Endothelial cell of umbilical vein (primary cell): ENCODE data around the gene ZNF749. TPM values are rescaled to one million over a fixed set of nuclear protein-coding genes. Genes with fewer than 3 reads are reported as not detected.

Source experiments
- BruUV-seq: library from RNA; stranded (reverse); fragments of 400-500 nt; replicated peaks from 2 replicates; lab custom pipeline; 2021; lab: Mats Ljungman, UMichigan
- CTCF ChIA-PET: fragments of 300-600, 350-600 bp; sonication (Branson Sonifier 250); formaldehyde crosslinking; loops from one replicate; lab custom pipeline; 2021; ENCODE audit warnings: antibody characterized with exemption, inconsistent platforms; lab: Charles Lee
- POLR2A ChIA-PET: fragments of 300-600, 350-600 bp; sonication (Branson Sonifier 250); formaldehyde crosslinking; loops from one replicate; lab custom pipeline; 2021; ENCODE audit warnings: antibody characterized with exemption, inconsistent platforms; lab: Charles Lee
- DNase-seq: peaks from one replicate; pipeline ENCODE4 v3.0.0-alpha.2; 2011; ENCODE audit warnings: low read depth, low spot score
- FAIRE-seq: peaks from 2 replicates; lab custom pipeline; 2011; peaks lifted over from hg19 to GRCh38; lab: Jason Lieb, UNC
- H2AFZ ChIP-seq: 2 replicates; pipeline ENCODE4 v1.6.0; 2012; ENCODE audit warnings: low read depth, low read length, control low read depth, inconsistent platforms
- H3K27ac ChIP-seq: 2 replicates; pipeline ENCODE4 v1.5.1; 2011; ENCODE audit warnings: low read depth, mild to moderate bottlenecking, control low read depth, low read length, moderate library complexity; ENCODE audit not compliant: insufficient read depth
- H3K27me3 ChIP-seq, 2 experiments: 2 replicates each; pipeline versions ENCODE4 v1.6.0 to v1.6.1; 2011; ENCODE audit warnings: low read length in 2 of 2, mixed read lengths in 1 of 2; ENCODE audit not compliant: control insufficient read depth in 2 of 2, insufficient read depth in 2 of 2
- H3K36me3 ChIP-seq, 2 experiments: 2 replicates in 1 of 2; 3 replicates in 1 of 2; pipeline ENCODE4 v1.5.1; 2011; ENCODE audit warnings: low read length in 2 of 2, mild to moderate bottlenecking in 1 of 2, moderate library complexity in 1 of 2; ENCODE audit not compliant: control insufficient read depth in 2 of 2, insufficient read depth in 2 of 2; ENCODE audit errors: extremely low read depth in 1 of 2
- H3K4me1 ChIP-seq: 3 replicates; pipeline ENCODE4 v1.5.1; 2011; ENCODE audit warnings: mild to moderate bottlenecking, low read length; ENCODE audit not compliant: control insufficient read depth, insufficient read depth; ENCODE audit errors: extremely low read depth
- H3K4me2 ChIP-seq: 2 replicates; pipeline ENCODE4 v1.6.1; 2011; ENCODE audit warnings: low read length, control low read depth, mixed read lengths; ENCODE audit not compliant: insufficient read depth
- H3K4me3 ChIP-seq, 3 experiments: fragments of 200-600 bp in 1 of 3; sonication (generic), shearing (Covaris generic) in 1 of 3; replicated peaks in 1 of 3; 2 replicates each; pipeline ENCODE4 v1.5.1; 2011 to 2016; ENCODE audit warnings: control low read depth in 3 of 3, low read length in 3 of 3, mild to moderate bottlenecking in 2 of 3, inconsistent platforms in 1 of 3, low read depth in 1 of 3, moderate library complexity in 1 of 3; ENCODE audit not compliant: insufficient read depth in 1 of 3
- H3K79me2 ChIP-seq: 2 replicates; pipeline ENCODE4 v1.6.0; 2012; ENCODE audit warnings: low read length, inconsistent platforms; ENCODE audit not compliant: control insufficient read depth, insufficient read depth
- H3K9ac ChIP-seq: replicated peaks from 2 replicates; pipeline ENCODE3; 2011; ENCODE audit warnings: low read length, control low read depth; ENCODE audit not compliant: insufficient read depth; ENCODE audit errors: extremely low read depth
- H3K9me1 ChIP-seq: replicated peaks from 3 replicates; pipeline ENCODE4 v1.6.0; 2011; ENCODE audit warnings: mild to moderate bottlenecking, low read length; ENCODE audit not compliant: control insufficient read depth, insufficient read depth; ENCODE audit errors: extremely low read depth
- H3K9me3 ChIP-seq: replicated peaks from 2 replicates; pipeline ENCODE4 v1.5.1; 2012; ENCODE audit warnings: low read length, inconsistent platforms; ENCODE audit not compliant: control insufficient read depth, insufficient read depth
- H4K20me1 ChIP-seq: replicated peaks from 2 replicates; pipeline ENCODE3; 2011; ENCODE audit warnings: mild to moderate bottlenecking, low read length; ENCODE audit not compliant: control insufficient read depth, insufficient read depth; ENCODE audit errors: extremely low read depth
- CTCF ChIP-seq, 2 donors: IDR thresholded peaks; 1 replicate in 1 of 2; 2 replicates in 1 of 2; pipeline ENCODE4 v1.5.1; 2011; ENCODE audit warnings: low read length in 2 of 2, mild to moderate bottlenecking in 2 of 2, moderate library complexity in 2 of 2, control low read depth in 1 of 2, inconsistent platforms in 1 of 2, low read depth in 1 of 2; ENCODE audit not compliant: insufficient read depth in 1 of 2; ENCODE audit errors: extremely low read depth in 1 of 2
- EZH2 ChIP-seq: IDR thresholded peaks from 2 replicates; pipeline ENCODE4 v1.6.1; 2012; ENCODE audit warnings: borderline replicate concordance, low read depth, mild to moderate bottlenecking, moderate library complexity, low read length, inconsistent platforms; ENCODE audit not compliant: severe bottlenecking
- FOS ChIP-seq: IDR thresholded peaks from 2 replicates; pipeline ENCODE4 v1.6.1; 2011; ENCODE audit warnings: mild to moderate bottlenecking, low read length, moderate library complexity, borderline replicate concordance; ENCODE audit not compliant: insufficient read depth
- GATA2 ChIP-seq: IDR thresholded peaks from 2 replicates; pipeline ENCODE4 v1.7.0; 2011; ENCODE audit warnings: low read depth, mild to moderate bottlenecking, moderate library complexity, mixed read lengths, low read length; ENCODE audit not compliant: insufficient read length, insufficient read depth
- JUN ChIP-seq: IDR thresholded peaks from 2 replicates; pipeline ENCODE4 v1.6.1; 2011; ENCODE audit warnings: borderline replicate concordance, low read depth; ENCODE audit not compliant: insufficient read length, insufficient read depth
- MAX ChIP-seq: IDR thresholded peaks from 2 replicates; pipeline ENCODE4 v1.6.1; 2011; ENCODE audit not compliant: insufficient read depth, insufficient read length
- MYC ChIP-seq: IDR thresholded peaks from one replicate; pipeline ENCODE4 v1.6.1; 2011; ENCODE audit warnings: mild to moderate bottlenecking, low read depth, low read length
- POLR2A ChIP-seq: IDR thresholded peaks from 2 replicates; pipeline ENCODE4 v1.6.1; 2012; ENCODE audit warnings: low read depth, mild to moderate bottlenecking, control low read depth, low read length
- POLR2AphosphoS5 ChIP-seq: IDR thresholded peaks from 2 replicates; pipeline ENCODE4 v1.6.1; 2012; ENCODE audit warnings: low read depth, mild to moderate bottlenecking, control low read depth, low read length, moderate library complexity; ENCODE audit not compliant: insufficient read depth
- dilution Hi-C: fragments of 300-500 bp; cut with MboI; formaldehyde crosslinking; loops from one replicate; pipeline ENCODE4 v1.15.0; 2019; ENCODE audit warnings: low sequenced_read_pairs; ENCODE audit not compliant: extremely low pct_ligation_motif_present
- intact Hi-C: fragments of 100-400 bp; cut with micrococcal nuclease; formaldehyde crosslinking; loops from one replicate; pipeline ENCODE4 v1.10.0; 2022
- polyA plus RNA-seq, 4 experiments: library from polyadenylated mRNA; depleted of rRNA in 3 of 4; stranded (reverse) in 3 of 4; unstranded in 1 of 4; fragments of >200 nt; gene quantifications; 2 replicates each; pipeline versions ENCODE4 v1.2.1 to v1.2.3, GENCODE V29; 2011 to 2012; ENCODE audit warnings: missing spikeins in 1 of 4
- total RNA-seq: library from RNA; stranded (reverse); gene quantifications from 2 replicates; pipeline ENCODE4 v1.2.3, GENCODE V29; 2021

Gene ZNF749
- total and polyA plus RNA-seq, 2 donors (not counting 3 experiments of a cell fraction or from before 2014, with no cell fraction given), result 8.5 to 11.5 TPM

GRCh38 chr19:57438925-57439324, 3.8 kb downstream of the ZNF749 start:
- no peak overlapping the region for H3K4me3 ChIP-seq
- H4K20me1 ChIP-seq, result no peaks in the 10 kb centered on the region
- peaks cover 10% of the 10 kb centered on the region for H3K4me1 ChIP-seq
- intact Hi-C loops, result no loop called here
- POLR2A ChIA-PET, result no interaction called here
- CTCF ChIA-PET, result no interaction called here
- H3K27ac ChIP-seq, result no peak overlapping the region
- no peak overlapping the region for H2AFZ ChIP-seq
- H3K36me3 ChIP-seq, result peaks cover 0 to 11% of the 10 kb centered on the region in 2 experiments
- H3K9me1 ChIP-seq, result no peaks in the 10 kb centered on the region
- FAIRE-seq, result no peak
- H3K4me2 ChIP-seq, result no peak overlapping the region
- dilution Hi-C loops, result no loop called here
- no TSS peak for BruUV-seq
- no peak for DNase-seq
- TF ChIP-seq POLR2A, result no peak
- TF ChIP-seq MAX, result no peak
- TF ChIP-seq FOS, result no peak
- no peak for TF ChIP-seq GATA2
- TF ChIP-seq EZH2, result no peak
- TF ChIP-seq POLR2AphosphoS5, result no peak
- no peak for TF ChIP-seq MYC
- TF ChIP-seq CTCF (IDR thresholded peaks at IDR 0.05; ENCODE audit: extremely low read depth in 1 of 2, insufficient read depth in 1 of 2, low read depth in 1 of 2, low read length in 2 of 2), result no peak
- TF ChIP-seq JUN, result no peak
- no peaks in the 10 kb centered on the region for H3K9me3 ChIP-seq
- no peaks in the 10 kb centered on the region for H3K27me3 ChIP-seq
- H3K79me2 ChIP-seq, result peaks cover 17% of the 10 kb centered on the region
- no peak overlapping the region for H3K9ac ChIP-seq
